HG03066 (cell line): ENCODE results near the gene PDCD5.

ENCODE experiments used
- ATAC-seq: cut with Tn5 transposase; IDR thresholded peaks from one replicate; pipeline ENCODE4 v1.9.1; 2021; ENCODE audit warnings: low read depth; ENCODE audit not compliant: unreplicated experiment

The PDCD5 gene

GRCh38 chr19:32627714-32628270, 46.8 kb downstream of the PDCD5 start:
- no peak for ATAC-seq

GRCh38 chr19:32630338-32630737, 49.3 kb downstream of the PDCD5 start:
- ATAC-seq = no peak

- ATAC-seq = no peak
Observed at GRCh38 chr19:32631381-32631780, 50.4 kb downstream of the PDCD5 start.
